SK-N-SH treated with all-trans-retinoic acid at 6 μM for 48 hours (cell line): Measurements from ENCODE around the gene SPP1.
"Not testable (repeated sequence)": the region's sequence is repeated elsewhere in the genome, so short reads cannot be mapped to it uniquely, and the experiment has no call there.

Experiments used
- ATAC-seq: fragments of 200-7000 bp; cut with Tn5 transposase; 3 replicates; pipeline ENCODE4 v1.9.1; 2020; ENCODE audit warnings: mild to moderate bottlenecking, moderate library complexity
- ARNTL ChIP-seq: fragments of 450-650 bp; formaldehyde crosslinking; IDR thresholded peaks from 2 replicates; pipeline ENCODE4 v1.5.0; 2020; ENCODE audit warnings: low read depth, mild to moderate bottlenecking, moderate library complexity, borderline replicate concordance
- BACH2 ChIP-seq: fragments of 250-450 bp; sonication (Bioruptor Pico); IDR thresholded peaks from 2 replicates; pipeline ENCODE4 v1.9.0; 2021; ENCODE audit warnings: mild to moderate bottlenecking, borderline replicate concordance
- CREB5 ChIP-seq: fragments of 250-450 bp; sonication (Bioruptor Pico); IDR thresholded peaks from 2 replicates; pipeline ENCODE4 v1.5.1; 2020; ENCODE audit warnings: low read depth, mild to moderate bottlenecking, moderate library complexity
- CSDC2 ChIP-seq: fragments of 250-450 bp; sonication (Bioruptor Pico); IDR thresholded peaks from 2 replicates; pipeline ENCODE4 v1.5.0; 2020; ENCODE audit warnings: mild to moderate bottlenecking, moderate library complexity
- CSRNP3 ChIP-seq: fragments of 250-450 bp; sonication (Bioruptor Pico); IDR thresholded peaks from 2 replicates; pipeline ENCODE4 v1.5.1; 2021; ENCODE audit warnings: mild to moderate bottlenecking, moderate library complexity
- ESRRG ChIP-seq: fragments of 250-450 bp; sonication (Bioruptor Pico); IDR thresholded peaks from 2 replicates; pipeline ENCODE4 v1.6.1; 2021; ENCODE audit warnings: mild to moderate bottlenecking
- GLIS3 ChIP-seq: fragments of 250-450 bp; sonication (Bioruptor Pico); IDR thresholded peaks from 2 replicates; pipeline ENCODE4 v1.5.0; 2020; ENCODE audit warnings: mild to moderate bottlenecking, moderate library complexity
- ISL1 ChIP-seq: fragments of 250-450 bp; sonication (Bioruptor Pico); IDR thresholded peaks from 2 replicates; pipeline ENCODE4 v2.1.2; 2022; ENCODE audit warnings: mild to moderate bottlenecking, moderate library complexity
- OSR1 ChIP-seq: fragments of 250-450 bp; sonication (Bioruptor Pico); IDR thresholded peaks from 2 replicates; pipeline ENCODE4 v1.8.0; 2022; ENCODE audit warnings: moderate library complexity, mild to moderate bottlenecking, inconsistent platforms
- PATZ1 ChIP-seq: fragments of 250-450 bp; sonication (Bioruptor Pico); IDR thresholded peaks from 2 replicates; pipeline ENCODE4 v1.8.0; 2020; ENCODE audit warnings: mild to moderate bottlenecking, moderate library complexity, borderline replicate concordance
- POU6F1 ChIP-seq: fragments of 250-450 bp; sonication (Bioruptor Pico); IDR thresholded peaks from 2 replicates; pipeline ENCODE4 v1.8.0; 2021; ENCODE audit warnings: low read depth, mild to moderate bottlenecking, moderate library complexity, borderline replicate concordance
- PPARA ChIP-seq: fragments of 250-450 bp; sonication (Bioruptor Pico); IDR thresholded peaks from 2 replicates; pipeline ENCODE4 v1.5.0; 2020; ENCODE audit warnings: mild to moderate bottlenecking, borderline replicate concordance
- RARB ChIP-seq: fragments of 250-450 bp; sonication (Bioruptor Pico); IDR thresholded peaks from 2 replicates; pipeline ENCODE4 v1.8.0; 2021; ENCODE audit warnings: mild to moderate bottlenecking, moderate library complexity
- SNAI2 ChIP-seq: fragments of 250-450 bp; sonication (Bioruptor Pico); IDR thresholded peaks from 2 replicates; pipeline ENCODE4 v1.5.0; 2020; ENCODE audit warnings: mild to moderate bottlenecking, moderate library complexity
- TCF4 ChIP-seq: fragments of 250-450 bp; sonication (Bioruptor Pico); IDR thresholded peaks from 2 replicates; pipeline ENCODE4 v1.8.0; 2021; ENCODE audit warnings: mild to moderate bottlenecking, moderate library complexity, borderline replicate concordance
- TSHZ2 ChIP-seq: fragments of 250-450 bp; sonication (Bioruptor Pico); IDR thresholded peaks from 2 replicates; pipeline ENCODE4 v1.5.0; 2020; ENCODE audit warnings: mild to moderate bottlenecking, moderate library complexity
- ZC3H10 ChIP-seq: fragments of 250-450 bp; sonication (Bioruptor Pico); IDR thresholded peaks from 2 replicates; pipeline ENCODE4 v1.5.1; 2021; ENCODE audit warnings: mild to moderate bottlenecking, moderate library complexity
- ZFP30 ChIP-seq: fragments of 450-650 bp; formaldehyde crosslinking; IDR thresholded peaks from 2 replicates; pipeline ENCODE4 v1.5.0; 2022; ENCODE audit warnings: mild to moderate bottlenecking, moderate library complexity
- ZNF565 ChIP-seq: fragments of 450-650 bp; formaldehyde crosslinking; conservative IDR thresholded peaks from 2 replicates; pipeline ENCODE4 v1.5.0; 2020; ENCODE audit warnings: low read depth, mild to moderate bottlenecking, moderate library complexity
- ZNF70 ChIP-seq: fragments of 450-650 bp; formaldehyde crosslinking; IDR thresholded peaks from 2 replicates; pipeline ENCODE4 v1.5.0; 2020; ENCODE audit warnings: mild to moderate bottlenecking, moderate library complexity
- ZNF8 ChIP-seq: fragments of 450-650 bp; formaldehyde crosslinking; IDR thresholded peaks from 2 replicates; pipeline ENCODE4 v1.5.0; 2020; ENCODE audit warnings: mild to moderate bottlenecking, moderate library complexity

Gene SPP1

GRCh38 chr4:87989765-87990164, 14.3 kb downstream of the SPP1 start (continued):
- TF ChIP-seq CSRNP3 (CRISPR knock-in tag): no peak
- no peak for TF ChIP-seq OSR1
- TF ChIP-seq BACH2 (CRISPR knock-in tag): no peak

- TF ChIP-seq ZFP30 (no peak), RARB (CRISPR knock-in tag) (no peak), CREB5 (CRISPR knock-in tag) (no peak), TSHZ2 (CRISPR knock-in tag) (no peak), GLIS3 (CRISPR knock-in tag) (no peak), ESRRG (CRISPR knock-in tag) (no peak), CSDC2 (CRISPR knock-in tag) (no peak), SNAI2 (no peak), POU6F1 (CRISPR knock-in tag) (no peak), ZC3H10 (CRISPR knock-in tag) (no peak), ISL1 (CRISPR knock-in tag) (no peak), ZNF565 (CRISPR knock-in tag) (no peak), ZNF8 (CRISPR knock-in tag) (no peak), PPARA (CRISPR knock-in tag) (no peak), TCF4 (CRISPR knock-in tag) (no peak), OSR1 (no peak), PATZ1 (no peak), ARNTL (CRISPR knock-in tag) (no peak)
- no peak for ATAC-seq
These were observed 19.9 kb downstream of the SPP1 start for GRCh38 chr4:87995435-87995834.

GRCh38 chr4:87999191-87999691, 23.7 kb downstream of the SPP1 start:
- ATAC-seq: not testable (repeated sequence)

GRCh38 chr4:88001871-88002270, 26.4 kb downstream of the SPP1 start:
- no peak for ATAC-seq
- no peak for TF ChIP-seq SNAI2
- TF ChIP-seq CSRNP3 (CRISPR knock-in tag): no peak
- no peak for TF ChIP-seq ZNF565 (CRISPR knock-in tag)
- TF ChIP-seq PPARA (CRISPR knock-in tag): no peak
- no peak for TF ChIP-seq CSDC2 (CRISPR knock-in tag)
- no peak for TF ChIP-seq ZNF70
- TF ChIP-seq ZNF8 (CRISPR knock-in tag): no peak
